Naive thymus-derived CD8-positive, alpha-beta T cell (primary cell): Measurements from ENCODE around the gene MMP14. TPM values are rescaled to one million over a fixed set of nuclear protein-coding genes. Genes with fewer than 3 reads are reported as not detected.

Experiments
- ATAC-seq, 2 donors: fragments of 150-1000 bp; cut with Tn5 transposase in 1 of 2; sonication (Bioruptor Pico), chemical (Tn5 transposase) in 1 of 2; 1 replicate in 1 of 2; 2 replicates in 1 of 2; pipeline ENCODE4 v1.10.0; 2021; ENCODE audit warnings: mild to moderate bottlenecking in 2 of 2, moderate library complexity in 2 of 2
- POLR2A ChIA-PET: fragments of 350-600 bp; sonication (Branson Sonifier 250); formaldehyde crosslinking; loops from one replicate; lab custom pipeline; 2021; ENCODE audit warnings: antibody characterized with exemption; lab: Charles Lee
- DNase-seq, 10 donors: peaks; one replicate each; pipeline versions ENCODE4 v3.0.0 to v3.0.0-alpha.2; 2020 to 2022
- H3K27ac Mint-ChIP-seq, 10 donors: one replicate each; pipeline ENCODE4 v1.8.0; 2020 to 2022; ENCODE audit warnings: mild to moderate bottlenecking in 10 of 10, mixed read lengths in 10 of 10, moderate library complexity in 4 of 10, inconsistent platforms in 1 of 10
- H3K27me3 Mint-ChIP-seq, 5 donors: one replicate each; pipeline ENCODE4 v1.8.0; 2021 to 2022; ENCODE audit warnings: mixed read lengths in 5 of 5
- H3K36me3 Mint-ChIP-seq, 3 donors: one replicate each; pipeline ENCODE4 v1.8.0; 2020 to 2022; ENCODE audit warnings: mixed read lengths in 3 of 3, mild to moderate bottlenecking in 2 of 3, inconsistent platforms in 1 of 3
- H3K4me1 Mint-ChIP-seq, 4 donors: one replicate each; pipeline ENCODE4 v1.8.0; 2021 to 2022; ENCODE audit warnings: mixed read lengths in 4 of 4
- H3K4me3 Mint-ChIP-seq, 10 donors: one replicate each; pipeline ENCODE4 v1.8.0; 2020 to 2022; ENCODE audit warnings: mild to moderate bottlenecking in 10 of 10, mixed read lengths in 10 of 10, moderate library complexity in 6 of 10, inconsistent platforms in 1 of 10
- H3K9me3 Mint-ChIP-seq, 9 donors: one replicate each; pipeline ENCODE4 v1.8.0; 2020 to 2022; ENCODE audit warnings: mixed read lengths in 9 of 9, mild to moderate bottlenecking in 3 of 9, inconsistent platforms in 1 of 9, moderate library complexity in 1 of 9
- polyA plus RNA-seq, 3 donors: library from polyadenylated mRNA; unstranded; fragments of 300-500 nt; fragmentation: Illumina TruSeq; gene quantifications; one replicate each; pipeline ENCODE4 v1.2.3, GENCODE V29; 2021
- total RNA-seq, 8 experiments: library from RNA in 2 of 8; stranded (reverse) in 2 of 8; gene quantifications; one replicate each; pipeline ENCODE4 v1.2.3 and lab custom pipeline; 2021 to 2026

The MMP14 gene
- total and polyA plus RNA-seq, 5 experiments from 2014 or later = 2.5 to 3.3 TPM; not detected in 3

- Mint-ChIP-seq H3K4me3 (peak overlapping the region in 1 of 10 donors; percentile 59), H3K4me1 (peaks cover 24 to 58% (median 54%) of the 10 kb centered on the region in 4 donors), H3K36me3 (peaks cover 0 to 3% (median 0%) of the 10 kb centered on the region in 3 donors), H3K9me3 (no peaks in the 10 kb centered on the region), H3K27ac (peak overlapping the region in 8 of 10 donors; percentile 14 to 75 (median 54)), H3K27me3 (no peaks in the 10 kb centered on the region)
- ATAC-seq (no peak), DNase-seq (no peak)
- POLR2A ChIA-PET = interaction anchor here (0.6 to 11.2 kb wide), 5 partner anchors 11 to 370 kb away, joined by 3 to 118 read pairs (median 4); partner anchors contain the start of genes LRP10 and RBM23
These were observed 47.8 kb downstream of the MMP14 start for GRCh38 chr14:22884076-22884737.

- no peaks in the 10 kb centered on the region for H3K9me3 Mint-ChIP-seq
- POLR2A ChIA-PET = interaction anchor here (0.6 to 11.2 kb wide), 5 partner anchors 12 to 371 kb away, joined by 3 to 118 read pairs (median 4); partner anchors contain the start of gene LRP10
- H3K27me3 Mint-ChIP-seq = no peaks in the 10 kb centered on the region
- DNase-seq (no peak), ATAC-seq (no peak)
- H3K4me1 Mint-ChIP-seq = peaks cover 29 to 63% (median 60%) of the 10 kb centered on the region in 4 donors
- H3K27ac Mint-ChIP-seq = peak overlapping the region in 8 of 10 donors; percentile 27 to 75 (median 58)
- peak overlapping the region in 8 of 10 donors; percentile 8 to 69 (median 36) for H3K4me3 Mint-ChIP-seq
- peaks cover 0 to under 1% (median 0%) of the 10 kb centered on the region in 3 donors for H3K36me3 Mint-ChIP-seq
These were observed 48.5 kb downstream of the MMP14 start for GRCh38 chr14:22884738-22885523.

GRCh38 chr14:22885975-22886374 lies 49.6 kb downstream of the MMP14 start:
- peak in 1 of 10 donors; percentile 63 for DNase-seq
- peak overlapping the region; percentile 42 to 90 (median 80) for H3K27ac Mint-ChIP-seq
- H3K4me3 Mint-ChIP-seq = peak overlapping the region; percentile 68 to 94 (median 86)
- POLR2A ChIA-PET = interaction anchor here (0.6 to 11.2 kb wide), 9 partner anchors 13 to 1918 kb away, joined by 3 to 118 read pairs (median 3); partner anchors contain the start of genes HAUS4, LRP10, PPP1R3E and PRMT5
- no peak for ATAC-seq
- no peaks in the 10 kb centered on the region for H3K9me3 Mint-ChIP-seq
- H3K36me3 Mint-ChIP-seq = peaks cover 0 to 7% (median 0%) of the 10 kb centered on the region in 3 donors
- H3K4me1 Mint-ChIP-seq = peaks cover 35 to 69% (median 67%) of the 10 kb centered on the region in 4 donors
- H3K27me3 Mint-ChIP-seq = no peaks in the 10 kb centered on the region

GRCh38 chr14:22886500-22887259 lies 50.3 kb downstream of the MMP14 start:
- Mint-ChIP-seq H3K4me1 (peaks cover 35 to 67% (median 66%) of the 10 kb centered on the region in 4 donors), H3K9me3 (no peaks in the 10 kb centered on the region), H3K27ac (peak overlapping the region; percentile 90 to 95 (median 92)), H3K27me3 (no peaks in the 10 kb centered on the region), H3K4me3 (peak overlapping the region; percentile 82 to 94 (median 90)), H3K36me3 (peaks cover 0 to 7% (median 0%) of the 10 kb centered on the region in 3 donors)
- POLR2A ChIA-PET = interaction anchor here (0.5 to 11.2 kb wide), 14 partner anchors 13 to 1919 kb away, joined by 3 to 118 read pairs (median 3); partner anchors contain the start of genes HAUS4, LRP10, PPP1R3E and PRMT5
- peak; percentile 76 to 80 for ATAC-seq
- DNase-seq = peak; percentile 53 to 85 (median 65)

- Mint-ChIP-seq H3K27ac (peak overlapping the region; percentile 90 to 95 (median 92)), H3K27me3 (no peaks in the 10 kb centered on the region), H3K9me3 (no peaks in the 10 kb centered on the region), H3K36me3 (peaks cover 0 to 10% (median 0%) of the 10 kb centered on the region in 3 donors), H3K4me3 (peak overlapping the region; percentile 82 to 94 (median 90)), H3K4me1 (peaks cover 31 to 64% (median 61%) of the 10 kb centered on the region in 4 donors)
- POLR2A ChIA-PET = interaction anchor here (0.5 to 11.2 kb wide), 9 partner anchors 14 to 1920 kb away, joined by 3 to 118 read pairs (median 3); partner anchors contain the start of genes HAUS4 and LRP10
- DNase-seq (peak in 8 of 10 donors; percentile 9 to 61 (median 17)), ATAC-seq (peak; percentile 16 to 36)
These were observed 51.0 kb downstream of the MMP14 start for GRCh38 chr14:22887260-22887989.

GRCh38 chr14:22887990-22888378 lies 51.6 kb downstream of the MMP14 start:
- peaks cover 27 to 59% (median 56%) of the 10 kb centered on the region in 4 donors for H3K4me1 Mint-ChIP-seq
- ATAC-seq = peak; percentile 21 to 36
- peak overlapping the region; percentile 72 to 95 (median 92) for H3K27ac Mint-ChIP-seq

GRCh38 chr14:22888662-22889061 lies 52.3 kb downstream of the MMP14 start:
- no peak for ATAC-seq
- POLR2A ChIA-PET = interaction anchor here (0.6 to 11.2 kb wide), 10 partner anchors 8 to 186 kb away, joined by 3 to 118 read pairs (median 4); partner anchors contain the start of genes LRP10 and RBM23
- peak overlapping the region; percentile 22 to 94 (median 90) for H3K4me3 Mint-ChIP-seq

More at GRCh38 chr14:22887990-22888378, 51.6 kb downstream of the MMP14 start:
- Mint-ChIP-seq H3K9me3 (no peaks in the 10 kb centered on the region), H3K4me3 (peak overlapping the region; percentile 82 to 94 (median 90)), H3K27me3 (no peaks in the 10 kb centered on the region), H3K36me3 (peaks cover 0 to 10% (median 0%) of the 10 kb centered on the region in 3 donors)
- POLR2A ChIA-PET = interaction anchor here (0.7 to 11.2 kb wide), 7 partner anchors 8 to 187 kb away, joined by 3 to 118 read pairs (median 4); partner anchors contain the start of genes LRP10 and RBM23
- peak in 9 of 10 donors; percentile 22 to 70 (median 37) for DNase-seq

GRCh38 chr14:22890416-22890815 lies 54.0 kb downstream of the MMP14 start:
- Mint-ChIP-seq H3K27ac (peak overlapping the region in 4 of 10 donors; percentile 6 to 49 (median 38)), H3K4me1 (peaks cover 24 to 45% (median 39%) of the 10 kb centered on the region in 4 donors), H3K27me3 (no peaks in the 10 kb centered on the region), H3K36me3 (peaks cover 0 to 16% (median 0%) of the 10 kb centered on the region in 3 donors), H3K9me3 (no peaks in the 10 kb centered on the region), H3K4me3 (peak overlapping the region in 2 of 10 donors; percentile 3 to 24)
- no peak for ATAC-seq
- DNase-seq = no peak
- POLR2A ChIA-PET = interaction anchor here (0.7 to 11.2 kb wide), 5 partner anchors 9 to 341 kb away, joined by 3 to 118 read pairs (median 5); partner anchors contain the start of gene LRP10

More at GRCh38 chr14:22888662-22889061, 52.3 kb downstream of the MMP14 start:
- Mint-ChIP-seq H3K4me1 (peaks cover 26 to 54% (median 50%) of the 10 kb centered on the region in 4 donors), H3K9me3 (no peaks in the 10 kb centered on the region), H3K27ac (peak overlapping the region in 9 of 10 donors; percentile 66 to 95 (median 90)), H3K36me3 (peaks cover 0 to 14% (median 0%) of the 10 kb centered on the region in 3 donors), H3K27me3 (no peaks in the 10 kb centered on the region)
- peak in 2 of 10 donors; percentile 24 to 28 for DNase-seq

- no peak overlapping the region for H3K4me3 Mint-ChIP-seq
- peaks cover 21 to 31% (median 23%) of the 10 kb centered on the region in 4 donors for H3K4me1 Mint-ChIP-seq
- H3K27ac Mint-ChIP-seq = peak overlapping the region in 2 of 10 donors; percentile 24 to 41
- POLR2A ChIA-PET = interaction anchor here (0.6 to 2.3 kb wide), 2 partner anchors 21 to 322 kb away, joined by 3 to 11 read pairs; partner anchors contain the start of gene LRP10
- H3K36me3 Mint-ChIP-seq = peaks cover 0 to 16% (median 0%) of the 10 kb centered on the region in 3 donors
- no peak for ATAC-seq
- no peaks in the 10 kb centered on the region for H3K9me3 Mint-ChIP-seq
- no peaks in the 10 kb centered on the region for H3K27me3 Mint-ChIP-seq
- DNase-seq = no peak
These were observed 56.1 kb downstream of the MMP14 start for GRCh38 chr14:22892488-22892887.

- POLR2A ChIA-PET = interaction anchor here (2.3 kb wide), 1 partner anchor 22 kb away, joined by 11 read pairs; the partner anchor contains the start of gene LRP10
- H3K9me3 Mint-ChIP-seq = no peaks in the 10 kb centered on the region
- no peak overlapping the region for H3K27ac Mint-ChIP-seq
- no peak for ATAC-seq
- H3K4me1 Mint-ChIP-seq = peaks cover 13 to 19% (median 16%) of the 10 kb centered on the region in 4 donors
- no peaks in the 10 kb centered on the region for H3K27me3 Mint-ChIP-seq
- DNase-seq = no peak
- H3K36me3 Mint-ChIP-seq = peaks cover 0 to 16% (median 0%) of the 10 kb centered on the region in 3 donors
- no peak overlapping the region for H3K4me3 Mint-ChIP-seq
These were observed 57.3 kb downstream of the MMP14 start for GRCh38 chr14:22893706-22894105.
